B cell (primary cell): ENCODE results near the gene ENPP4.

Source experiments
- EZH2 ChIP-seq: IDR thresholded peaks from 2 replicates; pipeline ENCODE4 v1.6.1; 2012; ENCODE audit warnings: borderline replicate concordance, low read depth, mild to moderate bottlenecking, moderate library complexity, low read length; ENCODE audit not compliant: insufficient read depth, poor library complexity, severe bottlenecking
- TF ChIP-seq, protein P1 (sequence below): fragments of 200-600 bp; IDR thresholded peaks from one replicate; pipeline ENCODE4 v1.8.0; 2022; ENCODE audit warnings: antibody characterized with exemption, mild to moderate bottlenecking

DNA sequence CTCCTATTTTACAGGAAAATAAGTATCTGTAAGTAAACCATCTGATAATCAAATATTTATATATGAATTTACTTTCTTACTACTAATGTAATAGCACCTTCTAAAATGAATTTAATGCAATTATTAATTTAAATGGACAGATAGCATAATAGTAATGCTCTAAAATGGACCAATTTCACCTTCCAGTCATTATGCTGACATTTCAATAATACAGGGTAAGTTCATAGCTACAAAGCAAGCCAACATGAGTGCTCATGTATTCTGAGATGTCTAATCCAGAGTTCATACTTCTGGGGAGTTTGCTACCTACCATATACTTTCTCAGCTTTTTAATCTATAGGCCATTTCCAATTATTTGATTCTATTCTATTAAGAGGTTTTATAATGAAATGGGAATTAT lies 29.4 kb downstream of the ENPP4 start:
- TF ChIP-seq, protein P1, sequence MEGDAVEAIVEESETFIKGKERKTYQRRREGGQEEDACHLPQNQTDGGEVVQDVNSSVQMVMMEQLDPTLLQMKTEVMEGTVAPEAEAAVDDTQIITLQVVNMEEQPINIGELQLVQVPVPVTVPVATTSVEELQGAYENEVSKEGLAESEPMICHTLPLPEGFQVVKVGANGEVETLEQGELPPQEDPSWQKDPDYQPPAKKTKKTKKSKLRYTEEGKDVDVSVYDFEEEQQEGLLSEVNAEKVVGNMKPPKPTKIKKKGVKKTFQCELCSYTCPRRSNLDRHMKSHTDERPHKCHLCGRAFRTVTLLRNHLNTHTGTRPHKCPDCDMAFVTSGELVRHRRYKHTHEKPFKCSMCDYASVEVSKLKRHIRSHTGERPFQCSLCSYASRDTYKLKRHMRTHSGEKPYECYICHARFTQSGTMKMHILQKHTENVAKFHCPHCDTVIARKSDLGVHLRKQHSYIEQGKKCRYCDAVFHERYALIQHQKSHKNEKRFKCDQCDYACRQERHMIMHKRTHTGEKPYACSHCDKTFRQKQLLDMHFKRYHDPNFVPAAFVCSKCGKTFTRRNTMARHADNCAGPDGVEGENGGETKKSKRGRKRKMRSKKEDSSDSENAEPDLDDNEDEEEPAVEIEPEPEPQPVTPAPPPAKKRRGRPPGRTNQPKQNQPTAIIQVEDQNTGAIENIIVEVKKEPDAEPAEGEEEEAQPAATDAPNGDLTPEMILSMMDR: no peak
- no peak for TF ChIP-seq EZH2
